ENCODE measurements around the gene TRAF2.

TRAF2 gene

DNA sequence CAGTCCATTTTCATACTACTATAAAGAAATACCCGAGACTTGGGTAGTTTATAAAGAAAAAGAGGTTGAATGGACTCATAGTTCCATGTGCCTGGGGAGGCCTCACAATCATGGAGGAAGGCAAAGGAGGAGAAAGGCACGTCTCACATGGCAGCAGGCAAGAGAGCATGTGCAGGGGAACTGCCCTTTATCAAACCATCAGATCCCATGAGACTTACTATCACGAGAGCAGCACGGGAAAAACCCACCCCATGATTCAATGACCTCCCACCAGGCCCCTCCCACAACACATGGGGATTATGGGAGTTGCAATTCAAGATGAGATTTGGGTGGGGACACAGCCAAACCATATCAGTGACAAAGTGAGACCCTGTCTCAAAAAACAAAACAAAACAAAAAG lies 19.9 kb downstream of the TRAF2 start:
- ChIA-PET CTCF (no interaction called here), POLR2A (ENCODE audit: low non-redundant PET) (no interaction called here)
- H3K27ac ChIP-seq: peak overlapping the region; percentile 20; the same call in 1 of the 2 replicates
- TF ChIP-seq, protein P1, sequence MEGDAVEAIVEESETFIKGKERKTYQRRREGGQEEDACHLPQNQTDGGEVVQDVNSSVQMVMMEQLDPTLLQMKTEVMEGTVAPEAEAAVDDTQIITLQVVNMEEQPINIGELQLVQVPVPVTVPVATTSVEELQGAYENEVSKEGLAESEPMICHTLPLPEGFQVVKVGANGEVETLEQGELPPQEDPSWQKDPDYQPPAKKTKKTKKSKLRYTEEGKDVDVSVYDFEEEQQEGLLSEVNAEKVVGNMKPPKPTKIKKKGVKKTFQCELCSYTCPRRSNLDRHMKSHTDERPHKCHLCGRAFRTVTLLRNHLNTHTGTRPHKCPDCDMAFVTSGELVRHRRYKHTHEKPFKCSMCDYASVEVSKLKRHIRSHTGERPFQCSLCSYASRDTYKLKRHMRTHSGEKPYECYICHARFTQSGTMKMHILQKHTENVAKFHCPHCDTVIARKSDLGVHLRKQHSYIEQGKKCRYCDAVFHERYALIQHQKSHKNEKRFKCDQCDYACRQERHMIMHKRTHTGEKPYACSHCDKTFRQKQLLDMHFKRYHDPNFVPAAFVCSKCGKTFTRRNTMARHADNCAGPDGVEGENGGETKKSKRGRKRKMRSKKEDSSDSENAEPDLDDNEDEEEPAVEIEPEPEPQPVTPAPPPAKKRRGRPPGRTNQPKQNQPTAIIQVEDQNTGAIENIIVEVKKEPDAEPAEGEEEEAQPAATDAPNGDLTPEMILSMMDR (conservative IDR thresholded peaks at IDR 0.05; ENCODE audit: low read depth): no peak
- DNase-seq (ENCODE audit: low spot score): no peak

GRCh38 chr9:136907011-136907914 lies 20.9 kb downstream of the TRAF2 start:
- POLR2A ChIA-PET (ENCODE audit: low non-redundant PET): interaction anchor here (0.6 kb wide), 1 partner anchor 16 kb away, joined by 5 read pairs; no protein-coding TSS in a partner anchor
- TF ChIP-seq, protein P1 (conservative IDR thresholded peaks at IDR 0.05; ENCODE audit: low read depth): no peak
- CTCF ChIA-PET: interaction anchor here (0.5 to 0.6 kb wide), 2 partner anchors 23 to 37 kb away, joined by 3 read pairs; no protein-coding TSS in a partner anchor
- no peak for DNase-seq (ENCODE audit: low spot score)
- H3K27ac ChIP-seq: peak overlapping the region; percentile 20

DNA sequence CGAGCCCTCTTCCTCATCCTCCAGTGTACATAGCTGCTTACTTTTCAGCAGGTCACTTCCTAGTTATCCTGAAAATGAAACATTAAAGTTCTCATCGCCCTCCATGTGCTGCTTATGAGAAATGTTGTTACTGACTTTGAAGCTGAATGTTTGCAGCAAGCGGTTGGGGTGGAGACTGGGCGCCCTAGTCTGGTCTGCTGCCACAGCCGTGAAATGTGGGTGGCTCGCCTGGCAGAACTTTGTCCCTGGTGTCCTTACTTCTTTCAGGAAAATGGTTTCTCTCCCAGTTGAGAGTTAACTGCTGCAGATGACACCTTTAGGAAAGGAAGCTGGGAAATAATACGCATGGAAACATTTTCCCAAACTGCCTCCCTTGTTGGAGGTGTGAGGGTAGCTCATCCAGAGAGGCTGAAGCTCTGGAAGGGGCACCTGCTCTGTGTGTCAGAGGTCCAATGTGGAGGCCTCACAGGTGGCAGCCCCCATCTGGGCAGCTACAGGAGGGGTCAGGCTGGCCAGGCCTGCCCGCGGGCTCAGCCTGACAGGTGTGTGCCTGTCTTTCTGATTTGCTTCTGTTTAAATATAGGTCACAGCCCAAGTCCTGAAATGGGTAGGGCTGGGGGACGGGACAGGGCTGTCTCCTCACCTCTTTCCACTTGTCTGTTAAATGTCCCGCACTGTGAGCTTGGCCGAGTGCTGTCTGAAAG lies 24.0 kb downstream of the TRAF2 start:
- CTCF ChIA-PET: interaction anchor here (0.6 to 0.9 kb wide), 3 partner anchors 9 to 29 kb away, joined by 3 to 4 read pairs (median 3); no protein-coding TSS in a partner anchor

GRCh38 chr9:136910901-136911245 lies 24.6 kb downstream of the TRAF2 start:
- peak overlapping the region; percentile 2 for H3K27ac ChIP-seq
- ChIA-PET POLR2A (ENCODE audit: low non-redundant PET) (interaction anchor here (0.7 kb wide), 1 partner anchor 86 kb away, joined by 3 read pairs; no protein-coding TSS in a partner anchor), CTCF (interaction anchor here (0.7 to 0.9 kb wide), 3 partner anchors 9 to 170 kb away, joined by 3 to 4 read pairs (median 3); no protein-coding TSS in a partner anchor)
- no peak for DNase-seq (ENCODE audit: low spot score)
- TF ChIP-seq, protein P1 (conservative IDR thresholded peaks at IDR 0.05; ENCODE audit: low read depth): no peak

More for the DNA sequence above, 24.0 kb downstream of the TRAF2 start:
- no peak for DNase-seq (ENCODE audit: low spot score)
- H3K27ac ChIP-seq: peak overlapping the region; percentile 2
- TF ChIP-seq, protein P1 (conservative IDR thresholded peaks at IDR 0.05; ENCODE audit: low read depth): no peak
- POLR2A ChIA-PET (ENCODE audit: low non-redundant PET): interaction anchor here (0.7 kb wide), 1 partner anchor 86 kb away, joined by 3 read pairs; no protein-coding TSS in a partner anchor

DNA sequence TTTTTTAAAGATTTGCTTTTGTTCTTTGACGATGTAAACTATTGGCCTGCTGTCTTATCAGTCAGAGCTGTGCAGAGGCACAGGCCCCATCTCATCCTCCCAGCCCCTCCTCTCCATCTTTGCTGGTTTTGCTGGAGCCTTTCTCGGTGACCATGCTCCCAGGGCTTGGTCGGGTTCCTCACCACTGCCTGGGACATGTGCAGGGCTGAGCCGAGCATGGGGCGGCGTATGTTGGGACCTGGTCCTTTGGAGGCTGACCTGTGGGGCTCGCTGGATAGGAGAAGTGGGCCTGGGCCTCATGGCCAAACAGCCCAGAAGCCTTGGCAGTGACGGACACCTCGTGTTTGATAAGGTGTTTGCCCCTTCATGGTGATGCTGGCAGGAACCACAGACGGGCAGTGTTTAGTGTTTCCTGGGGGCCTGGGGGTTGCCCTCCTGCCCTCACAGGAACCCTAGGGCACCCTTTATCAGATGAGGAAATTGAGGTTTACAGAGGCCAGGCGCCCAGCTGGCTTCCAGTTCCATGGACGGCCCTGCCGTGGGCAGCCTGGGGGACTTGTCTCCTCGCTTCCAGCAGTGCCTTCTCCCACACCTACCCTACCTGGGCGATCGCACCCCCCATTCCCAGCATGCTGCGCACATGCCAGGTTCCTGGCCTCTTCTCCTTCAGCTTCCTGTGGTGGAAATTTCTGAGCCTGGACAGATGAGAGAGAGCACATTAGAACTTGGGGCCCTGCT lies 27.6 kb downstream of the TRAF2 start:
- ChIA-PET POLR2A (ENCODE audit: low non-redundant PET) (no interaction called here), CTCF (interaction anchor here (0.6 kb wide), 2 partner anchors 10 to 132 kb away, joined by 3 read pairs; partner anchors contain the start of gene NPDC1)
- peak overlapping the region; percentile 20 for H3K27ac ChIP-seq
- no peak for DNase-seq (ENCODE audit: low spot score)
- TF ChIP-seq, protein P1 (conservative IDR thresholded peaks at IDR 0.05; ENCODE audit: low read depth): no peak
